ENCODE measurements around the gene EFEMP2. TPM values are rescaled to one million over a fixed set of nuclear protein-coding genes. Genes with fewer than 3 reads are reported as not detected.
"Not testable (repeated sequence)": the region's sequence is repeated elsewhere in the genome, so short reads cannot be mapped to it uniquely, and the experiment has no call there.

The EFEMP2 gene
- total RNA-seq, 2 donors from 2014 or later, result 16.2 to 25.4 TPM

DNA sequence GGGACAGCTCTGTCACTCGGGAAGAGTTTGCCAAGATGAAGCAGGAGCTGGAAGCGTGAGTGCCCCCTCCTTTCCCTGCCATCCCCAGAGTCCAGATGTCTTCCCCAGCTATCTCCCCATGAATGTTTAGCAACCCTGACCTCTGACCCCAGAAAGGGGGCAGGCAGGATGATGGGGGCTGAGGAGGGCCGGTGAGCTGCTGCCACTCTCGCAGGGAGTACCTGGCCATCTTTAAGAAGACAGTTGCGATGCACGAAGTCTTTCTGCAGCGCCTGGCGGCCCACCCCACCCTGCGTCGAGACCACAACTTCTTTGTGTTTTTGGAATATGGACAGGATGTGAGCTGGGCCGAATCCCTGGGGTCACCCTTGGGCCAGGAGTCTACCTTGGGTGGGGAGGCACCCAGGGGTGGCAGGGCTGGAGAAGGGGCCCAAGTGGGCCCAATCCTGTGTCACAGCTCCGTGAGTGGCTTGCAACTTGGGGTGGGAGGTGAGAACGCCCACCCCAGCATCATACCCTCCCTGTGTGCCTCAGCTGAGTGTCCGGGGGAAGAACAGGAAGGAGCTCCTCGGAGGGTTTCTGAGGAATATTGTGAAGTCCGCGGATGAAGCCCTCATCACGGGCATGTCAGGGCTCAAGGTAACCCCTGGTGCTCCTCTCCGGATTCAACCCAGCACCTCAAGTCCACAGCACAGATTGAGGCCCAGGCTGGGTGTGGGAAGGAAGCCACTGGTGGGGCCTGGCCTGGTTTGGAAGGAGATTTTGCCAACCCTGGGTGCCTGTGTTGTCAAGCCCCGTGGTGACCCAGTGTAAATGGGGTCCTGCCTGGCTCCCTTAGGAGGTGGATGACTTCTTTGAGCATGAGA lies 22.1 kb downstream of the EFEMP2 start:
- 66 to 77% methylated on average over 10 to 20 of the region's 20 CpGs for WGBS, 2 donors
- H3K9me3 ChIP-seq, result no peaks in the 10 kb centered on the region
- H3K36me3 ChIP-seq (replicated peaks in 1 of 2; ENCODE audit: insufficient read depth in 1 of 2, low read depth in 2 of 2), result peaks cover 8 to 20% of the 10 kb centered on the region in 2 donors
- DNase-seq, result no peak
- TF ChIP-seq, protein P1, sequence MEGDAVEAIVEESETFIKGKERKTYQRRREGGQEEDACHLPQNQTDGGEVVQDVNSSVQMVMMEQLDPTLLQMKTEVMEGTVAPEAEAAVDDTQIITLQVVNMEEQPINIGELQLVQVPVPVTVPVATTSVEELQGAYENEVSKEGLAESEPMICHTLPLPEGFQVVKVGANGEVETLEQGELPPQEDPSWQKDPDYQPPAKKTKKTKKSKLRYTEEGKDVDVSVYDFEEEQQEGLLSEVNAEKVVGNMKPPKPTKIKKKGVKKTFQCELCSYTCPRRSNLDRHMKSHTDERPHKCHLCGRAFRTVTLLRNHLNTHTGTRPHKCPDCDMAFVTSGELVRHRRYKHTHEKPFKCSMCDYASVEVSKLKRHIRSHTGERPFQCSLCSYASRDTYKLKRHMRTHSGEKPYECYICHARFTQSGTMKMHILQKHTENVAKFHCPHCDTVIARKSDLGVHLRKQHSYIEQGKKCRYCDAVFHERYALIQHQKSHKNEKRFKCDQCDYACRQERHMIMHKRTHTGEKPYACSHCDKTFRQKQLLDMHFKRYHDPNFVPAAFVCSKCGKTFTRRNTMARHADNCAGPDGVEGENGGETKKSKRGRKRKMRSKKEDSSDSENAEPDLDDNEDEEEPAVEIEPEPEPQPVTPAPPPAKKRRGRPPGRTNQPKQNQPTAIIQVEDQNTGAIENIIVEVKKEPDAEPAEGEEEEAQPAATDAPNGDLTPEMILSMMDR (IDR thresholded peaks at IDR 0.05), result no peak
- no peak for TF ChIP-seq POLR2A (IDR thresholded peaks at IDR 0.05)
- H3K4me1 ChIP-seq, result peaks cover 4% of the 10 kb centered on the region
- intact Hi-C loops (cut with DNase I), result no loop called here
- H3K27me3 ChIP-seq, result no peaks in the 10 kb centered on the region
- H3K4me3 ChIP-seq, result no peak overlapping the region
- ATAC-seq, result no peak
- H3K27ac ChIP-seq, result no peak overlapping the region

DNA sequence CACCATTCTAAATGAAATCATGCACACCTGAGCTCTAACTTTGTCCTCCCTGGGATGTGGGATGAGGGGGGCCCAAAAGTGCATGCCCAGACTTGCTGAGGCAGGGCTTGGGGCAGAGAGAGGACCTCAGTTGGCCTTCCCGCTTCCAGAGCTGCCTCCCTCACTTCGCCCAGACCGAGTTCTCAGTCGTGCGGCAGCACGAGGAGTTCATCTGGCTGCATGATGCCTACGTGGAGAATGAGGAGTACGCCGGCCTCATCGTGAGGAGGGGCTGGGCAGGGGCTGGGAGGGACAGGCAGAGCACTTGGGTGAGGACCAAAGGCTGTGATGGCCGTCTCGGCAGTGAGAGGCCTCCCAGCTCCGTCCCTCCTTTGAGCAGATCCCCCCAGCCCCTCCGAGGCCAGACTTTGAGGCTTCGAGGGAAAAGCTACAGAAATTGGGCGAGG lies 22.8 kb downstream of the EFEMP2 start:
- intact Hi-C loops (cut with DNase I), result no loop called here
- ATAC-seq (no peak), DNase-seq (no peak)

DNA sequence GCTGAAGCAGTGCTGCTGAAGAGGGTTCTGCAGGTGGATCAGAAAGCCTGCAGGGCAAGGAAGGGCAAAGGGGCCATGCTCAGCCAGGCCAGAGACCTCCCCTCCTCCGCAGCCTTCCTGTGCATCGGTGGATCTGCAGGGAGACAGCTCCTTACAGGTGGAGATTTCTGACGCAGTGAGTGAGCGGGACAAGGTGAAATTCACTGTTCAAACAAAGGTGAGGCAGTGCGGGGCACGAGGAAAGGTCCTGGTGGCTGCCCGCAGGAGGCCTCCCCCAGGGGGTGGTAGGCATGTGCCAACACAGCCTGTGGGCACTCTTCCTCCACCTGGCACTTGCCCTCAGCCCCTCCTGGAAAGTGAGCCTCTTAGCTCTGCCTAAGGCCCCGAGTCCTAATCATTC lies 23.2 kb downstream of the EFEMP2 start:
- Histone ChIP-seq H3K9me3 (no peaks in the 10 kb centered on the region), H3K4me3 (no peak overlapping the region), H3K4me1 (no peaks in the 10 kb centered on the region), H3K36me3 (replicated peaks in 1 of 2; ENCODE audit: insufficient read depth in 1 of 2, low read depth in 2 of 2) (peaks cover 0 to 9% of the 10 kb centered on the region in 2 donors), H3K27ac (no peak overlapping the region), H3K27me3 (no peaks in the 10 kb centered on the region)
- no peak for ATAC-seq
- WGBS, 2 donors, result 46 to 63% methylated on average over 6 to 7 of the region's 8 CpGs
- TF ChIP-seq POLR2A (IDR thresholded peaks at IDR 0.05), result no peak
- TF ChIP-seq, protein P1 (IDR thresholded peaks at IDR 0.05), result no peak
- DNase-seq, result no peak
- intact Hi-C loops (cut with DNase I), result no loop called here

More for the DNA sequence above, 22.8 kb downstream of the EFEMP2 start:
- no peaks in the 10 kb centered on the region for H3K27me3 ChIP-seq
- no peak overlapping the region for H3K4me3 ChIP-seq
- no peaks in the 10 kb centered on the region for H3K4me1 ChIP-seq
- TF ChIP-seq, protein P1 (IDR thresholded peaks at IDR 0.05), result no peak
- no peak for TF ChIP-seq POLR2A (IDR thresholded peaks at IDR 0.05)
- H3K9me3 ChIP-seq, result no peaks in the 10 kb centered on the region
- WGBS, 2 donors, result 46 to 53% methylated on average over 9 to 16 of the region's 16 CpGs
- peaks cover under 1 to 14% of the 10 kb centered on the region in 2 donors for H3K36me3 ChIP-seq (replicated peaks in 1 of 2; ENCODE audit: insufficient read depth in 1 of 2, low read depth in 2 of 2)
- H3K27ac ChIP-seq, result no peak overlapping the region

DNA sequence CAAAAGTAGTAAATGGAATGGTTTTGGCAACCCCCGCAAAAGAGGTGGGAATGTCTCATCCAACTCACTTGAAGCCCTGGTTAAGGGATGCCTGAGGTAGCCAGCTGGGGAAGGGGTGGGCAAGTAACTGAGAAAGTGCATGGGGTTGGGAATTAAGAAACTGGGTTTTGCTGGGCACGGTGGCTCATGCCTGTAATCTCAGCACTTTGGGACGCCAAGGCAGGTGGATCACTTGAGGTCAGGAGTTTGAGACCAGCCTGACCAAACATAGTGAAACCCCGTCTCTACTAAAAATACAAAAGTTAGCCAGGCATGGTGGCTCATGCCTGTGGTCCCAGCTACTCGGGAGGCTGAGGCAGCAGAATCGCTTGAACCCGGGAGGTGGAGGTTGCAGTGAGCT lies 23.9 kb downstream of the EFEMP2 start:
- ATAC-seq; H3K4me1 ChIP-seq; H3K4me3 ChIP-seq; DNase-seq; H3K27me3 ChIP-seq; H3K27ac ChIP-seq; intact Hi-C loops (cut with DNase I); H3K36me3 ChIP-seq (replicated peaks in 1 of 2; ENCODE audit: insufficient read depth in 1 of 2, low read depth in 2 of 2); H3K9me3 ChIP-seq: not testable (repeated sequence)
- WGBS, 2 donors, result 52 to 65% methylated on average over 7 of the region's 7 CpGs

DNA sequence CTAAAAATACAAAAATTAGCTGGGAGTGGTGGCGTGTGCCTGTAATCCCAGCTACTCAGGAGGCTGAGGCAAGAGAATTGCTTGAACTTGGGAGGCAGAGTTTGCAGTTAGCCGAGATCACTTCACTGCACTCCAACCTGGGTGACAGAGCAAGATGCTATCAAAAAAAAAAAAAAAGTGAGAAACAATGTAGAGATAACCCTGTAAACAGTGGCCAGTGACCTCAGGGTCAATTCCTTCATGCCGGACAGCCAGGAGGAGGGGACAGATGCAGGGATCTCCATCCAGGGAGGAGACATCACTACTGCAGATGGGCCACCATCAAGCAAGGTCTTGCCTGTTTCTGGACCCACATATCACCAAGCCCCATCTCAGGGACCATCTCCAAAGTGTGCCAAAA lies 24.9 kb downstream of the EFEMP2 start:
- peaks cover 0 to 4% of the 10 kb centered on the region in 2 donors for H3K36me3 ChIP-seq (replicated peaks in 1 of 2; ENCODE audit: insufficient read depth in 1 of 2, low read depth in 2 of 2)
- no peak for TF ChIP-seq POLR2A (IDR thresholded peaks at IDR 0.05)
- TF ChIP-seq, protein P1 (IDR thresholded peaks at IDR 0.05), result no peak
- no peak overlapping the region for H3K4me3 ChIP-seq
- WGBS, 2 donors, result 74 to 85% methylated on average over 3 of the region's 3 CpGs
- no peaks in the 10 kb centered on the region for H3K4me1 ChIP-seq
- intact Hi-C loops (cut with DNase I), result no loop called here
- H3K9me3 ChIP-seq, result no peaks in the 10 kb centered on the region
- no peak for DNase-seq
- H3K27me3 ChIP-seq, result no peaks in the 10 kb centered on the region
- no peak overlapping the region for H3K27ac ChIP-seq
- ATAC-seq, result no peak
